ENCODE measurements around the gene PTGER4.

Gene PTGER4

GRCh38 chr5:40665635-40666298 is 13.9 kb upstream of the PTGER4 start:
- H3K27me3 Mint-ChIP-seq (ENCODE audit: low read depth), result no peaks in the 10 kb centered on the region
- no peak overlapping the region for H3K4me3 Mint-ChIP-seq
- H3K4me1 Mint-ChIP-seq, result peaks cover 3% of the 10 kb centered on the region
- TF ChIP-seq CTCF (IDR thresholded peaks at IDR 0.05; ENCODE audit: unreplicated experiment in 3 of 3), result no peak
- H3K27ac Mint-ChIP-seq, result no peak overlapping the region
- no peaks in the 10 kb centered on the region for H3K9me3 Mint-ChIP-seq
- no peaks in the 10 kb centered on the region for H3K36me3 Mint-ChIP-seq (ENCODE audit: low read depth)

GRCh38 chr5:40666657-40667056 is 13.1 kb upstream of the PTGER4 start:
- Mint-ChIP-seq H3K36me3 (ENCODE audit: low read depth) (no peaks in the 10 kb centered on the region), H3K4me3 (no peak overlapping the region), H3K27ac (no peak overlapping the region), H3K9me3 (no peaks in the 10 kb centered on the region), H3K4me1 (peaks cover 3% of the 10 kb centered on the region), H3K27me3 (ENCODE audit: low read depth) (no peaks in the 10 kb centered on the region)
- no peak for TF ChIP-seq CTCF (IDR thresholded peaks at IDR 0.05; ENCODE audit: unreplicated experiment in 3 of 3)

DNA sequence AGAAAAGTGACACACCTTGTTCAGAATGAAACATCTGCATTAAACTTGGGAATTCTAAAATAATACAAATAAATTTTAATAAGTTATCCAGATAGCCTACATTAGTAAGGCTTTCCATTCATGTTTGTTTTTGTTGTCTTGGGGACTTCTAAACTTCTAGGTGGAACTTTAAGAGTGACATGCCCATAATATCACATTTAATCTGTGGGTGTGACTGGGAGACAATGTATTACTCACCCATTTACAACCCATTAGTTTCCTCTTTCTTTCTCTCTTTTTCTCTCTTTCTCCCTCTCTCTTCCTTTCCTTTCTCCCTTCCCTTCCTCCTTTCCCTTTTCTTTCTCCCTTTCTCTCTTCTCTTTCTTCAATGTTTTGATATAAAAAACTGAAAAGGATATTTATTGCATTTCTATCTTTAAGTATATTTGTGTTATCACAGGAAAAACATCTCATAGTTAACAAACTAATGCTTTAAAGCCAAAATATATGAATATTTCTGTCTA is 12.5 kb upstream of the PTGER4 start:
- Mint-ChIP-seq H3K27me3 (ENCODE audit: low read depth) (no peaks in the 10 kb centered on the region), H3K36me3 (ENCODE audit: low read depth) (no peaks in the 10 kb centered on the region), H3K9me3 (no peaks in the 10 kb centered on the region), H3K4me1 (peaks cover 3% of the 10 kb centered on the region), H3K4me3 (no peak overlapping the region), H3K27ac (no peak overlapping the region)
- no peak for TF ChIP-seq CTCF (IDR thresholded peaks at IDR 0.05; ENCODE audit: unreplicated experiment in 3 of 3)

DNA sequence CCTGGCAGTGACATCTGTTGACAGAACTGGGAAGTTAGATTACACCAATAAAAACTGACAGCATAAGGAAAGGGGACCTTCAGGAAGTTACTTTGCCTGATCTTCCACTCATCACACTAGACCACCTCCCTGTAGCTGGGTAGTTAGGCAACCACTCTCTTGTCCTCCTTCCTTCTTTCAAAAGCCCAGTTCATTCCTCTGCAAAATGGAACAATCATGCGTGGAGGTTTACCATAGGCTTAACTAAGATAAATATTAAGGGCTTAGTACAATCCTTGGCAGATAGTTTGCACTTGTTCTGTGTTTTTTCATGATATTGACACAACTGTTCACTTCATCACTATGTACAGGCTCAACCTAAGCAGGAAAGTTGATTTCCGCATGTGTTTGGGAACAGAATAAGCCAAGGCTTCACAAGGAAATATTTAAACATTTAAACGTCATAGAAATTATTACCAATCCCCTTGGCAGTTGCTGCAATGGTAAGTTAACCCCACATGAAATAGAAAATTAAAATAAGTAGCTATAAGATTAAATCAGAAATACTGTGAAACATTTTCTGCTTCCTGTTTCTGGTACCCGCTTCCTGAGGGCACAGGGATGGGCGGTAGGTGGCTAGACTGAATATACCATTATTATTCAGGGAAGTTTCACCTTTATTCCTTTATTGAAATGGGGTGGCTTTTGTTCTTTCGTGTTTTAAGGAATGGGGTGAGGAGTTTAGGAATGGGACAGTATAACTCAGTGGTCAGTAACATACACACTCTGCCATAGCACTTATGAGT is 9.9 kb upstream of the PTGER4 start:
- Mint-ChIP-seq H3K9me3 (no peaks in the 10 kb centered on the region), H3K4me1 (peaks cover 3% of the 10 kb centered on the region), H3K4me3 (no peak overlapping the region), H3K27ac (no peak overlapping the region), H3K27me3 (ENCODE audit: low read depth) (no peaks in the 10 kb centered on the region), H3K36me3 (ENCODE audit: low read depth) (no peaks in the 10 kb centered on the region)
- no peak for TF ChIP-seq CTCF (IDR thresholded peaks at IDR 0.05; ENCODE audit: unreplicated experiment in 3 of 3)

DNA sequence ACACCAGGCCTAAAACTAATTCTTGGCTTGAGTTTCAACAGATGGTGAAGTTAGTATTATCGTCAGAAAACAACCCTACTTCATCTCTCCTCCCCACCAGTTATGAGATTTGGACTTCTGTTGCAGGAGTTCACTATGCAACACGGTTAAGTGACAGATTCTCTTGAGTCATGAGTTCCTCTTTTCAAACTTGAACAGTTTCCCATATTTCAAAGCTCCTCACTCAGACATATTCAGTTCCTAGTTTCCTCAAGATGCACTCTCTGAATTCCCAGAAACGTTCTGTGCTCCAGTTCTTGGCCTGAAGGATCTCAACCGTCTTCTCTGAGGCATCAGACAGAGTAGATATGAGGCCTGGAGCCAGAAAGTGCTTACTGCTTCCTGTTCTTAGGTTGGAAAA is 7.3 kb upstream of the PTGER4 start:
- no peak overlapping the region for H3K27ac Mint-ChIP-seq
- H3K4me3 Mint-ChIP-seq, result no peak overlapping the region
- no peak for TF ChIP-seq CTCF (IDR thresholded peaks at IDR 0.05; ENCODE audit: unreplicated experiment in 3 of 3)
- H3K9me3 Mint-ChIP-seq, result no peaks in the 10 kb centered on the region
- H3K36me3 Mint-ChIP-seq (ENCODE audit: low read depth), result no peaks in the 10 kb centered on the region
- H3K27me3 Mint-ChIP-seq (ENCODE audit: low read depth), result peaks cover 9% of the 10 kb centered on the region
- peaks cover 12% of the 10 kb centered on the region for H3K4me1 Mint-ChIP-seq
